Limb (tissue), 2 donors: ENCODE results near the gene STK11IP.
A peak's percentile ranks its signal among the peaks of the same experiment; 100 is the strongest.

Source experiments
- DNase-seq, 2 donors: peaks; one replicate each; pipeline ENCODE4 v3.0.0-alpha.2; 2016; ENCODE audit errors: extremely low spot score in 2 of 2

STK11IP gene

GRCh38 chr2:219597552-219598307 lies at the start of gene STK11IP:
Gene STK11IP (plus strand): TSS chr2:219597857. CDS start chr2:219598120, 263 bp downstream.
- DNase-seq, result peak; percentile 96 to 97

- no peak for DNase-seq
Observed at GRCh38 chr2:219548990-219549389, 48.7 kb upstream of the STK11IP start.

GRCh38 chr2:219549619-219550018 lies 48.0 kb upstream of the STK11IP start:
- DNase-seq, result no peak

GRCh38 chr2:219551441-219552381 lies 45.9 kb upstream of the STK11IP start:
- no peak for DNase-seq

GRCh38 chr2:219552382-219553167 lies 45.1 kb upstream of the STK11IP start:
- peak; percentile 82 to 95 for DNase-seq

- no peak for DNase-seq
Observed at GRCh38 chr2:219553168-219553417, 44.6 kb upstream of the STK11IP start.

GRCh38 chr2:219553463-219553963 lies 44.1 kb upstream of the STK11IP start:
- no peak for DNase-seq

- DNase-seq, result no peak
Observed at GRCh38 chr2:219554350-219554749, 43.3 kb upstream of the STK11IP start.

- no peak for DNase-seq
Observed at GRCh38 chr2:219555956-219556355, 41.7 kb upstream of the STK11IP start.

GRCh38 chr2:219556413-219556812 lies 41.2 kb upstream of the STK11IP start:
- no peak for DNase-seq

GRCh38 chr2:219557320-219557719 lies 40.3 kb upstream of the STK11IP start:
- DNase-seq, result no peak

- DNase-seq, result no peak
Observed at GRCh38 chr2:219557791-219558785, 39.6 kb upstream of the STK11IP start.

GRCh38 chr2:219559156-219559915 lies 38.3 kb upstream of the STK11IP start:
- no peak for DNase-seq

GRCh38 chr2:219560037-219560892 lies 37.4 kb upstream of the STK11IP start:
- peak in 1 of 2 donors; percentile 45 for DNase-seq

- DNase-seq, result no peak
Observed at GRCh38 chr2:219560893-219561178, 36.8 kb upstream of the STK11IP start.

GRCh38 chr2:219561179-219562048 lies 36.2 kb upstream of the STK11IP start:
- DNase-seq, result peak in 1 of 2 donors; percentile 36

- peak in 1 of 2 donors; percentile 28 for DNase-seq
Observed at GRCh38 chr2:219562049-219563020, 35.3 kb upstream of the STK11IP start.
